PC-3 (cell line): ENCODE data around the gene TRDMT1. TPM values are rescaled to one million over a fixed set of nuclear protein-coding genes. Genes with fewer than 3 reads are reported as not detected.

ENCODE experiments used
- ATAC-seq: fragments of 200-7000 bp; cut with Tn5 transposase; 2 replicates; pipeline ENCODE4 v1.9.1; 2020; ENCODE audit warnings: mild to moderate bottlenecking, moderate library complexity
- BruUV-seq: library from RNA; stranded (reverse); fragments of 400-500 nt; replicated peaks from 2 replicates; lab custom pipeline; 2021; lab: Mats Ljungman, UMichigan
- CTCF ChIA-PET: fragments of 300-600 bp; sonication (Branson Sonifier 250); formaldehyde crosslinking; loops from one replicate; lab custom pipeline; 2022; ENCODE audit warnings: antibody characterized with exemption; lab: Charles Lee
- POLR2A ChIA-PET: fragments of 300-600 bp; sonication (Branson Sonifier 250); formaldehyde crosslinking; loops from one replicate; lab custom pipeline; 2022; ENCODE audit warnings: antibody characterized with exemption; ENCODE audit not compliant: unreplicated experiment; lab: Charles Lee
- DNase-seq: peaks from one replicate; pipeline ENCODE4 v3.0.0-alpha.2; 2015
- H2AFZ ChIP-seq: fragments of 300-600 bp; sonication (generic); 2 replicates; pipeline ENCODE4 v1.6.0; 2016; ENCODE audit warnings: antibody characterized with exemption, low read length
- H3F3A ChIP-seq: fragments of 300-600 bp; sonication (generic); one replicate; pipeline ENCODE4 v1.6.0; 2017; ENCODE audit warnings: antibody characterized with exemption, low read length, control low read depth, mild to moderate bottlenecking; ENCODE audit not compliant: unreplicated experiment
- H3K27ac ChIP-seq: fragments of 300-600 bp; sonication (generic); 2 replicates; pipeline ENCODE4 v1.5.1; 2016; ENCODE audit warnings: mild to moderate bottlenecking, low read length
- H3K27me3 ChIP-seq: fragments of 300-600 bp; sonication (generic); 2 replicates; pipeline ENCODE4 v1.6.1; 2016; ENCODE audit warnings: low read length, mixed read lengths
- H3K36me3 ChIP-seq: fragments of 300-600 bp; sonication (generic); 2 replicates; pipeline ENCODE4 v1.6.1; 2016; ENCODE audit warnings: low read depth, mixed run types, low read length, mixed read lengths
- H3K4me1 ChIP-seq: fragments of 300-600 bp; sonication (generic); 2 replicates; pipeline ENCODE4 v1.5.1; 2016; ENCODE audit warnings: low read length; ENCODE audit not compliant: insufficient read depth
- H3K4me2 ChIP-seq: fragments of 300-600 bp; sonication (generic); 2 replicates; pipeline ENCODE4 v1.6.0; 2016; ENCODE audit warnings: low read length
- H3K4me3 ChIP-seq: fragments of 300-600 bp; sonication (generic); 2 replicates; pipeline ENCODE4 v1.5.1; 2016; ENCODE audit warnings: mild to moderate bottlenecking, low read length, mixed read lengths
- H3K79me2 ChIP-seq: fragments of 300-600 bp; sonication (generic); 2 replicates; pipeline ENCODE4 v1.6.1; 2017; ENCODE audit warnings: low read length, mixed read lengths
- H3K9ac ChIP-seq: fragments of 300-600 bp; sonication (generic); 2 replicates; pipeline ENCODE4 v1.6.0; 2016; ENCODE audit warnings: mild to moderate bottlenecking, low read length
- H3K9me2 ChIP-seq: fragments of 300-600 bp; sonication (generic); replicated peaks from 2 replicates; pipeline ENCODE4 v1.6.1; 2016; ENCODE audit warnings: mixed run types, low read length, mixed read lengths
- H3K9me3 ChIP-seq: fragments of 300-600 bp; sonication (generic); 2 replicates; pipeline ENCODE4 v1.6.1; 2016; ENCODE audit warnings: low read length, mixed read lengths
- H4K20me1 ChIP-seq: fragments of 300-600 bp; sonication (generic); 2 replicates; pipeline ENCODE4 v1.6.1; 2016; ENCODE audit warnings: low read length, mixed read lengths
- EZH2 ChIP-seq: fragments of 300-600 bp; sonication (generic); IDR thresholded peaks from one replicate; pipeline ENCODE4 v1.6.1; 2017; ENCODE audit warnings: antibody characterized with exemption, mild to moderate bottlenecking, low read length; ENCODE audit not compliant: unreplicated experiment
- EZH2phosphoT487 ChIP-seq: fragments of 300-600 bp; sonication (generic); IDR thresholded peaks from 2 replicates; pipeline ENCODE4 v1.6.1; 2018; ENCODE audit warnings: mild to moderate bottlenecking, antibody characterized with exemption, low read length, borderline replicate concordance
- intact Hi-C: fragments of 100-400 bp; cut with micrococcal nuclease; formaldehyde crosslinking; loops from 2 replicates; pipeline ENCODE4 v1.9.0; 2023
- total RNA-seq: library from RNA; depleted of rRNA; stranded (reverse); fragments of >200 nt; gene quantifications from 2 replicates; pipeline ENCODE4 v1.2.3, GENCODE V29; 2014
- TF ChIP-seq, protein P1 (sequence below): fragments of 300-600 bp; sonication (generic); conservative IDR thresholded peaks from 2 replicates; pipeline ENCODE4 v1.5.1; 2017; ENCODE audit warnings: antibody characterized with exemption, low read depth, mild to moderate bottlenecking, low read length

Gene TRDMT1
- total RNA-seq, 1 experiment from 2014 or later: 2.0 TPM

DNA sequence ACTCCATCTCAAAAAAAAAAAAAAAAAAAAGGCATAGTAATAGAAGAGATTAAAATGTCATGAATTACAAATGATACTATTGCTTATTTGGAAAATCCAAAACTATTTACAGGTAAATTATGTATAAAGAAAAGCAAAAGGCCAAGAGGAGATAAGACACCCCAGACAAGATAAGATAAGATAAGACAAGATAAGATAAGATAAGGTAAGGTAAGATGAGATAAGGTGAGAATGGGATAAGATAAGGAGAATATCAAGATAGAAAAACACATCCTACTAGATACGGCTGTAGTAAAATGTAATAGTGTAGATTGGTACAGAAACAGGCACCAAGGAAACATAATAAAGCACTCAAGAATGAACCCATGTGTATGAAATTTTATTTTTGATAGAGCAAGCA, 47.5 kb upstream of the TRDMT1 start:
- BruUV-seq: no TSS peak
- Histone ChIP-seq H3K9me2 (no peaks in the 10 kb centered on the region), H3K36me3 (no peaks in the 10 kb centered on the region), H3K4me1 (no peaks in the 10 kb centered on the region), H3K4me3 (no peak overlapping the region), H3K27me3 (no peaks in the 10 kb centered on the region), H3K4me2 (no peak overlapping the region), H2AFZ (no peak overlapping the region), H3K27ac (no peak overlapping the region), H3F3A (no peaks in the 10 kb centered on the region), H3K9me3 (no peaks in the 10 kb centered on the region), H3K9ac (no peak overlapping the region), H3K79me2 (no peaks in the 10 kb centered on the region), H4K20me1 (no peaks in the 10 kb centered on the region)
- DNase-seq (no peak), ATAC-seq (no peak)
- ChIA-PET POLR2A (no interaction called here), CTCF (no interaction called here)
- intact Hi-C loops: no loop called here
- TF ChIP-seq, protein P1, sequence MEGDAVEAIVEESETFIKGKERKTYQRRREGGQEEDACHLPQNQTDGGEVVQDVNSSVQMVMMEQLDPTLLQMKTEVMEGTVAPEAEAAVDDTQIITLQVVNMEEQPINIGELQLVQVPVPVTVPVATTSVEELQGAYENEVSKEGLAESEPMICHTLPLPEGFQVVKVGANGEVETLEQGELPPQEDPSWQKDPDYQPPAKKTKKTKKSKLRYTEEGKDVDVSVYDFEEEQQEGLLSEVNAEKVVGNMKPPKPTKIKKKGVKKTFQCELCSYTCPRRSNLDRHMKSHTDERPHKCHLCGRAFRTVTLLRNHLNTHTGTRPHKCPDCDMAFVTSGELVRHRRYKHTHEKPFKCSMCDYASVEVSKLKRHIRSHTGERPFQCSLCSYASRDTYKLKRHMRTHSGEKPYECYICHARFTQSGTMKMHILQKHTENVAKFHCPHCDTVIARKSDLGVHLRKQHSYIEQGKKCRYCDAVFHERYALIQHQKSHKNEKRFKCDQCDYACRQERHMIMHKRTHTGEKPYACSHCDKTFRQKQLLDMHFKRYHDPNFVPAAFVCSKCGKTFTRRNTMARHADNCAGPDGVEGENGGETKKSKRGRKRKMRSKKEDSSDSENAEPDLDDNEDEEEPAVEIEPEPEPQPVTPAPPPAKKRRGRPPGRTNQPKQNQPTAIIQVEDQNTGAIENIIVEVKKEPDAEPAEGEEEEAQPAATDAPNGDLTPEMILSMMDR: no peak
- TF ChIP-seq EZH2phosphoT487 (no peak), EZH2 (no peak)

DNA sequence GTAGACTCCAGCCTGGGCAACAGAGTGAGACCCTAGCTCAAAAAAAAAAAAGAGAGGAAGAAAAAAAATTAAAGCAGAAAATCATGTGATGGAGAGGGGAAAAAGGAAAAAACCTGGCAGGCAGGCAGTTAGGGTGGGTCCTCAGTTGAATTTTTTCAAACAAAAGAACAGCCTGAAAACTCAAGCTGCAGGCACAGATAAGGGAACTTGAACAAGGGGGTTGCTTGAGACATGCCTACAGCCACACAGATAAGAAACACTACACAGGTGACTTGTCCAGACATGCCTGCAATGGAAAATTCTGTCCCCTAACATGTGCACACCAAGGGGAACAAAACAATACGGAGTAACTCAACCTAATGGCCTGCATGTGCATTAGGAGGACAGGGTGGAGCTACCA, 45.7 kb upstream of the TRDMT1 start:
- ATAC-seq (no peak), DNase-seq (no peak)
- Histone ChIP-seq H3K4me1 (no peaks in the 10 kb centered on the region), H4K20me1 (no peaks in the 10 kb centered on the region), H3K9me2 (no peaks in the 10 kb centered on the region), H3K9ac (no peak overlapping the region), H3F3A (no peaks in the 10 kb centered on the region), H3K36me3 (no peaks in the 10 kb centered on the region), H3K4me2 (no peak overlapping the region), H3K27me3 (no peaks in the 10 kb centered on the region), H3K79me2 (no peaks in the 10 kb centered on the region), H3K27ac (no peak overlapping the region), H2AFZ (no peak overlapping the region), H3K9me3 (no peaks in the 10 kb centered on the region), H3K4me3 (no peak overlapping the region)
- TF ChIP-seq, protein P1: no peak
- no peak for TF ChIP-seq EZH2
- TF ChIP-seq EZH2phosphoT487: no peak
- intact Hi-C loops: no loop called here
- ChIA-PET CTCF (no interaction called here), POLR2A (no interaction called here)
- BruUV-seq: no TSS peak

DNA sequence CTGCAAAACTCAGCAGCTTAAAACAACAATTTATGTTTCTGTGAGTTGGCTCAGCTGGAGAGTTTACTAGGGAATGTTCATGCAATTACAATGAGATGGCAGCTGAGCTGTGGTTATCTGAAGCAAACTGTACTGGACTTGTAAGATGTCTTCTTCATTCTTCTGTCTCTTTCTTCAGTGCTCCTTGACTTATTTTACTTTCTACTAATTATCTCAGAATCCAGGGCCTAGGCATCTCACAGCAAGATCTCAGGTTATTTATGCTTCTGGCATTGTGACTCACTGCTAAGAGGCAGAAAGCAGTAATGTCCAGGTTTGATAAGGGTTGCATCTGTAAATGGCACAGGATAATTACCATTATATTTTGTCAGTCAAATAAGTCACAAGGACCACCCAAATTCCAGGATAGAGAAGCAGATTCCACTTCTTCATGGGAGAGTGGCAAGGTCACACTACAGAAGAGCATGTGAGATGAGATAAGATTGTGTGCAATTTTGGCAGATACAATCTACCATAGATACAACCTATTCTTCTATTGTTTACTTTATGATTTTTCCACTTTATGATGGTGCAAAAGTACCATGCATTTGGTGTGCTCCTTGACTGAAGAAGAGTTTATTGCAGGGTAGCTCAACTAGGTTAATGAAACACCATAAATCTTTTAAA, 43.4 kb upstream of the TRDMT1 start:
- no peak for ATAC-seq
- intact Hi-C loops: no loop called here
- ChIA-PET CTCF (no interaction called here), POLR2A (no interaction called here)
- no peak for TF ChIP-seq EZH2phosphoT487
- TF ChIP-seq, protein P1: no peak
- TF ChIP-seq EZH2: no peak
- H3K36me3 ChIP-seq: no peaks in the 10 kb centered on the region
- no peaks in the 10 kb centered on the region for H3K9me3 ChIP-seq
- H3K4me2 ChIP-seq: no peak overlapping the region
- H3K9me2 ChIP-seq: no peaks in the 10 kb centered on the region
- no TSS peak for BruUV-seq
- H3K9ac ChIP-seq: no peak overlapping the region
- no peak overlapping the region for H2AFZ ChIP-seq
- H3K4me1 ChIP-seq: no peaks in the 10 kb centered on the region
- H3K27ac ChIP-seq: no peak overlapping the region
- DNase-seq: no peak
- no peaks in the 10 kb centered on the region for H3F3A ChIP-seq
- no peaks in the 10 kb centered on the region for H3K79me2 ChIP-seq
- H3K4me3 ChIP-seq: no peak overlapping the region
- no peaks in the 10 kb centered on the region for H4K20me1 ChIP-seq
- no peaks in the 10 kb centered on the region for H3K27me3 ChIP-seq
